Peyer's patch (tissue), 4 donors: ENCODE data around the gene SH3BP1.

ENCODE experiments used
- CTCF ChIP-seq, 6 experiments: fragments of 450-650 bp in 4 of 6; fragments of 200-600 bp in 2 of 6; sonication (generic) in 1 of 6; IDR thresholded peaks; one replicate each; pipeline ENCODE4 v1.5.1; 2017 to 2019; ENCODE audit warnings: antibody characterized with exemption in 6 of 6, mild to moderate bottlenecking in 3 of 6, moderate library complexity in 1 of 6
- POLR2A ChIP-seq, 2 donors: fragments of 450-650 bp; IDR thresholded peaks; one replicate each; pipeline ENCODE4 v1.5.1; 2017; ENCODE audit warnings: antibody characterized with exemption in 2 of 2, mild to moderate bottlenecking in 2 of 2, moderate library complexity in 2 of 2

- no peak for TF ChIP-seq CTCF (IDR thresholded peaks at IDR 0.05)
- TF ChIP-seq POLR2A (IDR thresholded peaks at IDR 0.05) = no peak
These were observed 15.7 kb downstream of the SH3BP1 start for GRCh38 chr22:37655252-37655563.
